EH (cell line): ENCODE results near the gene VIPR2.

Source experiments
- DNase-seq: peaks from one replicate; pipeline ENCODE4 v3.0.0-alpha.2; 2015; ENCODE audit warnings: low read depth

VIPR2 gene

DNA sequence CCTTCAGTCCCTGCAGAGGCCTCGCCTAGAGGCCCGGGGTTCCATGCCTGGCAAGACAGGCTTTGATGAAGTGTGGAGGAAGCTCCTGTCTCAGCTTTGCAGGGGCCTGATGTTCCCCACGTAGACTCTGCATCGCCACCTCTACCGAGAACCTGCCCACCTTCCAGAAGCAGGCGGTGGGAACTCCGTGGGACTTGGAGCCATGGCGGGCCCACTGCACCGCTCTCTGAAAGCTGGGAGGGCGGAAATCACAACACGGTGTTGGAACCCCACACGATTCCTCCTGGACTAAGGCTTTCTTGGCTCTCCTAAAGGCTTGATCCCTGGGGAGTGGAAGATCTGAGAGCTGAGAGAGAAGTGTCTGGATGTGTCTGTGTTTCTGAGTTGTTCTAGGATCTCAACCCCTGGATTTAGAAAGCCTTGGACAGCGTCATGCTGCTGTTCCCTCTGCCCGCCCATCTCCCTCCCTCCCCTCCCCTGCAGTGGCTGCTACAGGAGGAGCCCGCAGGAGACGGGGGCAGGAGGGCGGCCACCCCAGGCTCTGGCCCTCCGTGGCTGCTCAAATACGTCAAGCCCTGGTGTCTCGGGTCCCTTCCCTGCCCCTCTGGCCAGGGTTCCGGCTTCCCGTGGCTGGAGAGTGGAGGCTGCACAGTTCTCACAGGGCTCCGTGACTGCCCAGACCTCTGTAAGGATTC lies 79.7 kb downstream of the VIPR2 start:
- no peak for DNase-seq

GRCh38 chr7:159064121-159064815 lies 80.4 kb downstream of the VIPR2 start:
- no peak for DNase-seq

GRCh38 chr7:159063046-159063840 lies 81.4 kb downstream of the VIPR2 start:
- DNase-seq, result no peak

DNA sequence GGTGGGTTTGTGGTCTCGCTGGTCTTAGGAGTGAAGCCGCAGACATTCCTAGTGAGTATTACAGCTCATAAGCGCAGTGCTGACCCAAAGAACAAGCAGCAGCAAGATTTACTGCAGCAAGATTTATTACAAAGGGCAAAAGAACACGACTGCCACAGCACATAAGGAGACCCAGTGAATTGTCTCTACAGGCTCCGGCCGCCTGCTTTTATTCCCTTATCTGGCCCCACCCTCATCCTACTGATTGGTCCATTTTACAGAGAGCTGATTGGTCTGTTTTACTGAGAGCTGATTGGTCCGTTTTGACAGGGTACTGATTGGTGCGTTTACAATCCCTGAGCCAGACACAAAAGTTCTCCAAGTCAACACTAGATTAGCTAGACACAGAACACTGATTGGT lies 82.1 kb downstream of the VIPR2 start:
- no peak for DNase-seq

DNA sequence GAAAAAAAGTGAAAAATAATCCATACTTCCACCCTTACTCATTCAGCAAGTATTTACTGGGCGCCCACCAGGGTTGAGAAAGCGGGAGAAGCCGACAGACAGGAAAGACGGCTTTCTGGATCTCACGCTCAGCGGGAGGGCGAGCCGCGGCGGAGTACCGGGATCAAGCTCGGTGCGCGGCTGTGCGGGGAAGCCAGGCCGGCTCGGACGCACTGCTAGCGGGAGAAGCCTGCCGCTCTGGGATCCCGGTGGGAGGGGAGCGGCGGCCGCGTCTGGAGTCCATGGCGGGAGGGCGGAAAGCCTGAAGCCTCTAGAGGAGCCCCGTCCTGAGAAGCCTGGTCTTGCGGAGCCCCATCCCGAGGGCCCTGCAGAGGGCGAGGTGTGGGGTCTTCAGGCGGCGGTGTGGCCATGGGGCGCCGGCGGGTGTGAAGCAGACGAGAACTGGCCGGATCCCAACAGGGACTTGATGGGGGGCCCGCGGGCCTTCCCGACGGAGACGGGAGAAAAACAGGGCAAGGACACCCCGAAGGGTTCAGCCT lies 82.9 kb downstream of the VIPR2 start:
- no peak for DNase-seq

DNA sequence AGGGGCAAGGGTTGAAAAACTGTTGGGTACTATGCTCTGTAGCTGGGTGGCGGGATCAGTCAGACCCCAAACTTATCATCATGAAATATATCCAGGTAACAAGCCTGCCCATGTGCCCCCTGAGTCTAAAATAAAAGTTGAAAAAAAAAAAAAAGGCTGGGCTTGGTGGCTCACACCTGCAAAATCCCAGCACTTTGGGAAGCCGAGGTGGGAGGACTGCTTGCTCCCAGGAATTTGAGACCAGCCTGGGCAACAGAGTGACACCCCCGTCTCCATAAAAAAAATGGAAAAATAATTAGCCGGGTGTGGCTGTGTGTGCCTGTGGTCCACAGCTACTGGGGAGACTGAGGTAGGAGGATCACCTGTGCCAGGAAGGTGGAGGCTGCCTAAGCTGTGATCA lies 83.5 kb downstream of the VIPR2 start:
- no peak for DNase-seq

GRCh38 chr7:159060440-159060839 lies 84.2 kb downstream of the VIPR2 start:
- DNase-seq, result no peak

DNA sequence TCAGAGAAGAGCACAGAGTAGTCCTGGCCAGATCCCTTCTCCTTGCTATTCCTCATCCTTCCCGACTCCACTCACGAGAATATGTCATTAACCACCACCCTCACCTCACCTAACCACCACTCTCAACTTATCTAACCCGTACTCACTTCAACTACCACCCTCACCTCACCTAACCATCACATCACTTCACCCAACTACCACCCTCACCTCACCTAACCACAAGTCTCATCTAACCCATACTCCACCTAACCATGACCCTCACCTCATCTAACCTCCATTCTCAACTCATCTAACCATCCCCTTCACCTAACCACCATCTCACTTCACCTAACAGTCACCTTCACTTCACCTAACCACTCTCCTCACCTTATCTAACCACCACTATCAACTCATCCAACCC lies 85.0 kb downstream of the VIPR2 start:
- no peak for DNase-seq

DNA sequence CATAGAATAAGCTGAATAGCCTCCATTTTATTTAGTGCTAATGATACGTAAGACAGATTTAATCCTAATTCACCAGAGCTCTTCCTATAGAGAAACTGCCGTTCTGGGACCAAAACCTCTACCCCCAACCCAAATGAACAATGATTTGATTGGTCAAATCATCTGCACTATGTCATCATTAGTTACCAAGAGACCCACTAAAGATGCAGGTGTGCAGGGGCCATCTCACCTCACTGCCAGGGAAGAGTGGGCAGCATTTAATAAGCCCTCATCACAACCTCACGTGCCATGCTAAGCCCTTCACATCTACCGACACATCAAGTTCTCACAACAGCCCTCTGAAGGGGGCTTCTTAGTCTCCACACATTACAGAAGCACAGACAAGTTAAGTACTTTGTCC lies 87.0 kb downstream of the VIPR2 start:
- no peak for DNase-seq

- DNase-seq, result no peak
Measured at GRCh38 chr7:159056737-159057136, 87.9 kb downstream of the VIPR2 start.

- DNase-seq, result no peak
Measured at GRCh38 chr7:159051916-159052315, 92.8 kb downstream of the VIPR2 start.

GRCh38 chr7:159050704-159051103 lies 94.0 kb downstream of the VIPR2 start:
- DNase-seq, result no peak

DNA sequence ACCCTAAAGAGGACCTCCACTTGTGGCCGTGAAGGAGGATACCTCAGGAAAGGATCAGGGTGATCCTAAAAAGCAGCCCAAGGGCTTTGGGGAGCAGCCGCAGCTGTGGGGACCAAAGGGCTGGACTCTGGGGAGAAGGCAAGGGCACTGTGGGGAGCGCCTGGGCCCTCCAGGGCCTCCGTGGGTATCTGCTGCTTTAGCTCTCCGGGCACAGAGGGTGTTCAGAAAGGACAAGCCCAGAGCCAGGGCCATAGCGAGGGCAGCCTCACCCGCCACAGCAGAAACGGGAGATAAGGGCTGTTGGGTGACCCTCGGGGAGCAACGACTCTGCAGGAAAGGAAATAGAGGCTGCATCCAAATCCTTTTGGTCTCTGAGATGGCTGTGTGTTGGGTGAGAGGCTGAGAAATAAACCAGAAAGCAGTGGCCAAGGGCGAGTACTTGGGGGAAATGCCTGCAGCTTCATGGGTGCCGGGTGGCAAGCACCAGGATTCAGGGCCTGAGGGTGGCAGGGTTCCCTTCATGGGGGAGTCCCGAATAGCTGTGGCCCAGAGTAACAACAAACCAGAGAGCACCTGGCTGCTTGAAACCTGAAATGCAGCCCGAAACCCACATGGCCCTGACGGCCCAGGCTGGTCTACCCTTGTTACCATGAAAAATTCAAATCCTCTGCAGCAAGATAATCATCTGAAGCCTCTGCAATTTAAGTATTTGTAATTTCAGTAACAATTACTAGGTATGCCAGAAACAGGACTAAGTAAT lies 95.2 kb downstream of the VIPR2 start:
- no peak for DNase-seq

- no peak for DNase-seq
Measured at GRCh38 chr7:159048656-159049055, 96.0 kb downstream of the VIPR2 start.

GRCh38 chr7:159047536-159047935 lies 97.1 kb downstream of the VIPR2 start:
- no peak for DNase-seq

GRCh38 chr7:159046300-159046699 lies 98.4 kb downstream of the VIPR2 start:
- DNase-seq, result no peak

GRCh38 chr7:159045839-159046238 lies 98.8 kb downstream of the VIPR2 start:
- no peak for DNase-seq

- DNase-seq, result no peak
Measured at GRCh38 chr7:159042581-159043101, 102.0 kb downstream of the VIPR2 start.

GRCh38 chr7:159042103-159042502 lies 102.6 kb downstream of the VIPR2 start:
- no peak for DNase-seq

DNA sequence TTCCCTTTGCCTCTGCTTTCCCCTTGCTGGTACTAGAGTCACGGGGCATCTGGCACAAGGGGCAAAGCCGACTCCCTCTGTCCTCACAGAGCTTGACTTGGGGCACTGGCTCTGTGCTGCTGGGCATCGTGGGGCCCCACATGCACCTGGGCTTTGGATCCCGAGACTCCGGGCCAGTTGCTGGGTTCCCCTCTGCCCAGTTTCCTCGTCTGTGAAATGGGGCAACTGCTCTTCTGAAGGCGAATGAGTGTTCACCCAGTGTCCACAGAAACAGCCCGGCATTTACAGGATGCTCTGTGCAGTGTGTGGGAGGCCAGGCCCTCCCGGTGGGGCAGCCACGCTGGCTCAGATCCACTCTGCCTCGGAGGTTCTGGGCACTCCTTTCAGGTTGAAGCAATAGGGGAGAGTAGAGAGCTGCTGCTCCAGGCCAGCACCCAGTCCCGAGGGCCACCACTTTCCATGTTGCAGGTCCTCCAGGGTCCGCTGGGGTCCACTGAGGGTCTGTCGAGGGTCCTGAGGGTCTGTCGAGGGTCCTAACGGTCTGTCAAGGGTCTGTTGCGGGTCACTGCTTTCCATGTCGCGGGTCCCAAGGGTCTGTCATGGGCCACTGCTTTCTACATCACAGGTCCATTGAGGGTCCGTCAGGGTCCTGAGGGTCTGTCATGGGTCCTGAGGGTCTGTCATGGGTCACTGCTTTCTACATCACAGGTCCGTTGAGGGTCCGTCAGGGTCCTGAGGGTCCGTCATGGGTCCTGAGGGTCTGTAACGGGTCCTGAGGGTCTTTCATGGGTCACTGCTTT lies 103.6 kb downstream of the VIPR2 start:
- no peak for DNase-seq

- no peak for DNase-seq
Measured at GRCh38 chr7:159040146-159040545, 104.5 kb downstream of the VIPR2 start.
